ENCODE measurements around the gene MAPK8IP3. TPM values are rescaled to one million over a fixed set of nuclear protein-coding genes. Genes with fewer than 3 reads are reported as not detected.
A peak's percentile ranks its signal among the peaks of the same experiment; 100 is the strongest.

The MAPK8IP3 gene
- total RNA-seq, 6 experiments from 2014 or later: 34.3 to 39.9 (median 37.1) TPM

DNA sequence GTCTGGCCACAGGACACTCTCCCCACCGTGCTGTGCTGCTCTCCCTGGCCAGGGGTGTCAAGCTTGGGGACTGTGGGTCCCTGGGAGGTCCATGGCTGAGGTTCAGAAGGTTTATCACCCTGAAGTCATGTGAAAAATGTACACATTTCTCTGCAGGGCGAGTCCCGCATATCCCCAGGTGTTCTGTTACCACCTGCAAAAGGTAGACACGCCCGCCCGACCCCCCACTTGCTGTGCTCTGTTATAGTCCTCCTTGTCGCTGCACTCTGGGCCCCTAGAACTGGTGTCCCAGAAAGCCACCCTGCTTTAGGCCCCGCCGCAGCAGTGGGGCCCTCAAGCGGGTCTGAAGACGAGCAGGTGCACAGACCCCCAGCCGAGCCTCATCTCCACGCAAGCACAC lies 16.1 kb upstream of the MAPK8IP3 start:
- no peak for DNase-seq
- TF ChIP-seq, protein P1, sequence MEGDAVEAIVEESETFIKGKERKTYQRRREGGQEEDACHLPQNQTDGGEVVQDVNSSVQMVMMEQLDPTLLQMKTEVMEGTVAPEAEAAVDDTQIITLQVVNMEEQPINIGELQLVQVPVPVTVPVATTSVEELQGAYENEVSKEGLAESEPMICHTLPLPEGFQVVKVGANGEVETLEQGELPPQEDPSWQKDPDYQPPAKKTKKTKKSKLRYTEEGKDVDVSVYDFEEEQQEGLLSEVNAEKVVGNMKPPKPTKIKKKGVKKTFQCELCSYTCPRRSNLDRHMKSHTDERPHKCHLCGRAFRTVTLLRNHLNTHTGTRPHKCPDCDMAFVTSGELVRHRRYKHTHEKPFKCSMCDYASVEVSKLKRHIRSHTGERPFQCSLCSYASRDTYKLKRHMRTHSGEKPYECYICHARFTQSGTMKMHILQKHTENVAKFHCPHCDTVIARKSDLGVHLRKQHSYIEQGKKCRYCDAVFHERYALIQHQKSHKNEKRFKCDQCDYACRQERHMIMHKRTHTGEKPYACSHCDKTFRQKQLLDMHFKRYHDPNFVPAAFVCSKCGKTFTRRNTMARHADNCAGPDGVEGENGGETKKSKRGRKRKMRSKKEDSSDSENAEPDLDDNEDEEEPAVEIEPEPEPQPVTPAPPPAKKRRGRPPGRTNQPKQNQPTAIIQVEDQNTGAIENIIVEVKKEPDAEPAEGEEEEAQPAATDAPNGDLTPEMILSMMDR (IDR thresholded peaks at IDR 0.05): no peak
- H3K27ac Mint-ChIP-seq: 0 out of 2 replicates have a peak overlapping the region, but pooled peaks have one; percentile 51
- H3K27me3 Mint-ChIP-seq (ENCODE audit: insufficient read depth): no peaks in the 10 kb centered on the region; the same call in none of the 2 replicates
- peaks cover 38% of the 10 kb centered on the region for H3K4me1 Mint-ChIP-seq (ENCODE audit: low read depth)
- no peak overlapping the region for H3K4me3 Mint-ChIP-seq
- no peaks in the 10 kb centered on the region for H3K9me3 Mint-ChIP-seq
- peaks cover 45% of the 10 kb centered on the region for H3K36me3 Mint-ChIP-seq (ENCODE audit: low read depth)

DNA sequence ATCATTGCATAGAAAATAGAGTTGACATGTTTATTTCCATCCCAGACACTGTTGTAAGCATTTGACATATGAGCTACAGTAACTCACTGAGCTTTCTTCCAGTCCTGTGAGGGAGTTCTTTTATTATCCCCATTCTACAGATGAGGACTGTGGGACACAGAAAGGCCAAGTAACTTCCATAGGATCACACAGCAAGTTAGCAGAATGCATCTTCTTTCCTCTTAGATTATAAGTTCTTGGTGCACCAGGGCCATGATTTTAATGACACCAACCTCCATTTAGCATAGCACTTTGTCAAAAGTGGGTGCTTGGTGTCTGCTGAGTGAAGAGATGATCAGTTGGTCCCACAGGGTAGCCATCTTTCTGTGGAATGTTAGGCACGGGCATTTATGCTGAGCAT lies 15.2 kb upstream of the MAPK8IP3 start:
- TF ChIP-seq, protein P1 (IDR thresholded peaks at IDR 0.05): no peak
- Mint-ChIP-seq H3K4me1 (ENCODE audit: low read depth) (peaks cover 38% of the 10 kb centered on the region), H3K36me3 (ENCODE audit: low read depth) (peaks cover 45% of the 10 kb centered on the region), H3K4me3 (no peak overlapping the region), H3K9me3 (no peaks in the 10 kb centered on the region), H3K27ac (peak overlapping the region; percentile 70), H3K27me3 (ENCODE audit: insufficient read depth) (no peaks in the 10 kb centered on the region; the same call in none of the 2 replicates)
- DNase-seq: no peak

DNA sequence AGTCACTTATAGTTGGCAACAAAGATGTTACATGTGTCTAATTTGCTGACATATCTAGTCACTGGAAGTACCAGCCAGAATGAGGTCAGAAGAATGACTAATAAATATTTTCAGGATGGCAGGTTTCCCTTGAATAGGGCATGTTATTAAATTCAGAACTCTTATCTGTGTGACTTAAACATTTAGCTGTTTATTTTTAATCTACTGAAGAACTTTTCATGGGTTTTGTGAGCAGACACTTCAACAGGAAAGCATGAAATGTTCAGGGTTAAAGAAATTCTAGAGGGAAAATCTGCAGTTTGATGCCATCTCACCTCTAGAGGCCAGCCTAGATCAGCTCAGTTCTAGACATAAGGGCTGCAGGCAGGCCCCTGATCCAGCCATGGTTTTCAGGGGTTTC lies 14.7 kb upstream of the MAPK8IP3 start:
- peak overlapping the region; percentile 70 for H3K27ac Mint-ChIP-seq
- peaks cover 45% of the 10 kb centered on the region for H3K36me3 Mint-ChIP-seq (ENCODE audit: low read depth)
- peak; percentile 47 for DNase-seq
- TF ChIP-seq, protein P1 (IDR thresholded peaks at IDR 0.05): peak; percentile 50
- H3K9me3 Mint-ChIP-seq: no peaks in the 10 kb centered on the region
- no peaks in the 10 kb centered on the region; the same call in none of the 2 replicates for H3K27me3 Mint-ChIP-seq (ENCODE audit: insufficient read depth)
- H3K4me1 Mint-ChIP-seq (ENCODE audit: low read depth): peaks cover 38% of the 10 kb centered on the region
- H3K4me3 Mint-ChIP-seq: peak overlapping the region; percentile 39; the same call in 1 of the 2 replicates

DNA sequence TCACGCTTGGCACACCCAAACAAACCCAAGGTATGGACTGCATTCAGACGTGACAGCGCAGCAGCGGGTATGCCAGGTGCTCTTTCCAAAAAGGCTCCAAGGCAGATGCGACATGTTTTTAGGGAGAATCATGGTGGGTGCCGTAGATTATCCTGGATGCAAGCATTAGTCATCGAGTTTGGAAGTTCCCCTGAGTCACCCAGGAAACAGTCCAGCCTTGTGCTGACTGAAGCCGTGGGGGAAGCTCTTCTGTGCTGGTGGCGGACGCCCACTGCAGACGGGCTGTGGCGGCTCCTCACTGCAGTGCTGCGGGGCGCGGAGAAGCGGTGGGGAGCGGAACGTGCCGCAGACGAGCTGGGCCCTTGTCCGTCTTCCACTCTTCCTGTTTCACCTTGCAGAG lies 14.0 kb upstream of the MAPK8IP3 start:
- no peaks in the 10 kb centered on the region; the same call in none of the 2 replicates for H3K27me3 Mint-ChIP-seq (ENCODE audit: insufficient read depth)
- peak overlapping the region; percentile 70 for H3K27ac Mint-ChIP-seq
- H3K36me3 Mint-ChIP-seq (ENCODE audit: low read depth): peaks cover 50% of the 10 kb centered on the region
- peak overlapping the region; percentile 41; the same call in 1 of the 2 replicates for H3K4me3 Mint-ChIP-seq
- TF ChIP-seq, protein P1 (IDR thresholded peaks at IDR 0.05): no peak
- peak; percentile 42 for DNase-seq
- peaks cover 38% of the 10 kb centered on the region for H3K4me1 Mint-ChIP-seq (ENCODE audit: low read depth)
- H3K9me3 Mint-ChIP-seq: no peaks in the 10 kb centered on the region

DNA sequence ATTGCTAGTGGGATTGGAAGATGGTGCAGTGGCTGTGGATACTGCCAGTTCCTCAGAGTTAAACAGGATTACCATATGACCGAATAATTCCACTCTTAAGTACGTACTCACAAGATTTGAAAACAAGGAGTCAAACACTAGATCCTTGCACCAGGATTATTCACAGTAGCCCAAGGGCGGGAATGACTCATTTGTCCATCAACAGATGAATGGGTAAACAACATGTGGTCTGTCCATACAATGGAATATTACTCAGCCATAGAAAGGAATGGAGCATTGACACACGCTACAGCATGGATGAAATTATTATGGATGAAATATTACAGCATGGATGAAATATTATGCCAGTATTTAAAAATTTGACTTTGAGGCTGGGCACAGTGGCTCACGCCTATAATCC lies 9.1 kb upstream of the MAPK8IP3 start:
- Mint-ChIP-seq H3K9me3 (no peaks in the 10 kb centered on the region), H3K4me1 (ENCODE audit: low read depth) (peaks cover 10% of the 10 kb centered on the region), H3K4me3 (no peak overlapping the region), H3K36me3 (ENCODE audit: low read depth) (peaks cover 42% of the 10 kb centered on the region), H3K27me3 (ENCODE audit: insufficient read depth) (no peaks in the 10 kb centered on the region; the same call in 1 of the 2 replicates), H3K27ac (no peak overlapping the region)
- peak; percentile 26 for DNase-seq
- TF ChIP-seq, protein P1 (IDR thresholded peaks at IDR 0.05): no peak

All from HFFc6 (cell line).